Measurements from ENCODE around the gene ECT2.
"Not testable (repeated sequence)": the region's sequence is repeated elsewhere in the genome, so short reads cannot be mapped to it uniquely, and the experiment has no call there.

The ECT2 gene

GRCh38 chr3:172840913-172841312, 90.4 kb downstream of the ECT2 start:
- Mint-ChIP-seq H3K9me3 (no peaks in the 10 kb centered on the region), H3K27me3 (peaks cover 5% of the 10 kb centered on the region), H3K27ac (no peak overlapping the region), H3K36me3 (no peaks in the 10 kb centered on the region), H3K4me1 (no peaks in the 10 kb centered on the region), H3K4me3 (no peak overlapping the region)
- ATAC-seq (ENCODE audit: low read depth) = no peak
- no peak for DNase-seq (ENCODE audit: low spot score in 2 of 2)

- ATAC-seq (ENCODE audit: low read depth) = no peak
- H3K36me3 Mint-ChIP-seq = no peaks in the 10 kb centered on the region
- peaks cover 4% of the 10 kb centered on the region for H3K9me3 Mint-ChIP-seq
- no peak overlapping the region for H3K27ac Mint-ChIP-seq
- H3K4me1 Mint-ChIP-seq = peaks cover 6% of the 10 kb centered on the region
- H3K27me3 Mint-ChIP-seq = peaks cover 5% of the 10 kb centered on the region
- no peak for DNase-seq (ENCODE audit: low spot score in 2 of 2)
- H3K4me3 Mint-ChIP-seq = no peak overlapping the region
Measured at GRCh38 chr3:172844428-172844827, 93.9 kb downstream of the ECT2 start.

DNA sequence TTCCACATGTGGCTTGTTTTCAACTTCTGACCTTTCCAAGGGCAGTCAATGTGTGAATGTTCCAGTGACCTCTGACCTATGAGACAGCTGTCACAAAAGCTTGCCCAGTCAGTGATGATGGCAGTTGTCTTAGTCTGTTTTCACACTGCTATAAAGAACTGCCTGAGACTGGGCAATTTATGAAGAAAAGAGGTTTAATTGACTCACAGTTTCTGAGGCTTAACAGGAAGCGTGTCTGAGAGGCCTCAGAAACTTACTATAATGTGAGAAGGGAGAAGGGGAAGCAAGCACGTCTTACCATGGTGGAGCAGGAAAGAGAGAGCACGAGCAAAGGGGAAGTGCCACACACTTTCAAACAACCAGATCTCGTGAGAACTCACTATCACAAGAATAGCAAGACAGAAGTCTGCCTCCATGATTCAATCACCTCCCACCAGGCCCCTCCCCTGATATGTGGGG, 95.6 kb downstream of the ECT2 start:
- no peak for ATAC-seq (ENCODE audit: low read depth)
- no peak for DNase-seq (ENCODE audit: low spot score in 2 of 2)
- Mint-ChIP-seq H3K36me3 (no peaks in the 10 kb centered on the region), H3K27me3 (peaks cover 7% of the 10 kb centered on the region), H3K4me3 (no peak overlapping the region), H3K4me1 (peaks cover 6% of the 10 kb centered on the region), H3K27ac (no peak overlapping the region), H3K9me3 (peaks cover 4% of the 10 kb centered on the region)

DNA sequence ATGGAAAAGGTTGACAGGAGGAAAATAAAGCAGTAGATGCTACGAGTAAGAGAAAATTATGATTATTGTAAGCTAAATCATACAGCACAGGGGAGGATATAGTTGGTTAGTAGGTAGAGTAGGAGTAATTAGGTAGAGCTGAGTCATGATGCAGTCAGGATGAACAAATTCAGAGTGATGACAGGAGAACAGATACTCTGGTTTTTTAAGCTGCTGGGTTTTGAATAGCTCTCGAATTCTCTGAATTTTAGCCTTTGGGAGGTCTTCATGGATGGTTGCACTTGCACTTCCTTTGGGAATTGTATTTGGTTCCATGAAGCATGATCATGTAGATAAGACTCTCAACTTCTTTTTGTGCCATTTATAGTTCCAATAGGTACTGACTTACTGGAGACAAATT, 96.2 kb downstream of the ECT2 start:
- H3K27ac Mint-ChIP-seq = no peak overlapping the region
- H3K9me3 Mint-ChIP-seq = peaks cover 4% of the 10 kb centered on the region
- ATAC-seq (ENCODE audit: low read depth) (no peak), DNase-seq (ENCODE audit: low spot score in 2 of 2) (no peak)
- no peaks in the 10 kb centered on the region for H3K36me3 Mint-ChIP-seq
- no peak overlapping the region for H3K4me3 Mint-ChIP-seq
- H3K27me3 Mint-ChIP-seq = peaks cover 7% of the 10 kb centered on the region
- peaks cover 6% of the 10 kb centered on the region for H3K4me1 Mint-ChIP-seq

DNA sequence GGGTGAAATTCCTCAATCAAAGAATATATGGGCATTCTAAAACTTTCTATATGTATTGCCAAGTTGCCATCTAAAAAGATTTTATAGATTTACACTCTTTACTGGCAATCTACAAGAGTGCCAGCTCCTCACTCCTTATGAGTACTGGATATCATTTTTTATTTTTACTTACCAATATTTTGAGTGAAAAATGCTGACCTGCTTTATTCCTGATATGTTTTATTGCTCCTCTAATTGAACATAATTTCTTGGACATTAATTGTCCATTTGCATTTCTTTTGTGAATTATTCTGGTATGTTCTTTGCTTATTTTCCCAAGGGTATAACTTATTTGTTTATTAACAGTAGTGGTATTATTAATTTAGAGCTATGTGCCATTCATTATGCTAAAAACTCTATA, 96.8 kb downstream of the ECT2 start:
- Mint-ChIP-seq H3K9me3 (peaks cover 4% of the 10 kb centered on the region), H3K27ac (no peak overlapping the region), H3K27me3 (peaks cover 7% of the 10 kb centered on the region), H3K36me3 (no peaks in the 10 kb centered on the region), H3K4me3 (no peak overlapping the region), H3K4me1 (peaks cover 6% of the 10 kb centered on the region)
- no peak for ATAC-seq (ENCODE audit: low read depth)
- no peak for DNase-seq (ENCODE audit: low spot score in 2 of 2)

GRCh38 chr3:172848910-172849309, 98.4 kb downstream of the ECT2 start:
- Mint-ChIP-seq H3K4me3 (no peak overlapping the region), H3K4me1 (peaks cover 6% of the 10 kb centered on the region), H3K9me3 (peaks cover 4% of the 10 kb centered on the region), H3K27me3 (peaks cover 4% of the 10 kb centered on the region), H3K27ac (no peak overlapping the region), H3K36me3 (no peaks in the 10 kb centered on the region)
- ATAC-seq (ENCODE audit: low read depth) = no peak
- no peak for DNase-seq (ENCODE audit: low spot score in 2 of 2)

DNA sequence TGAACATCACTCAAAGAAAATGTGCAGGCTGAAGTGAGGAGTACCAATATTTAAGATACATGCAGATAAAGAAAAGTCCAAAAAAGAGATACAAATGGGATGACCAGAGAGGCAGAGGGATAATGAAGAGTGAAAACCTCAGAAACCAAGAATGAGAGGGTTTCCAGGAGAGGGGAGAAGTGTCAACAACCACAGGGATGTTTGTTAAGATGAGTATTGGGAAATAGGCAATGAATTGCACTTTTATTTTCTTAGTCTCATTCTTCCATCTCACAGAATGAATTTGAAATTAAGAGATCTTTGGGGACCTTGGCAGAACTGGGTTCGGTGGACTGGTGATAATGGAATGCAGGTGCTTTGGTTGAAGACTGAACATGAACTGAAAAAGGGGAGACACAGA, 102.5 kb downstream of the ECT2 start:
- Mint-ChIP-seq H3K9me3 (no peaks in the 10 kb centered on the region), H3K27ac (no peak overlapping the region), H3K27me3 (peaks cover 4% of the 10 kb centered on the region), H3K4me3 (no peak overlapping the region), H3K4me1 (no peaks in the 10 kb centered on the region), H3K36me3 (no peaks in the 10 kb centered on the region)
- no peak for DNase-seq (ENCODE audit: low spot score in 2 of 2)
- no peak for ATAC-seq (ENCODE audit: low read depth)

DNA sequence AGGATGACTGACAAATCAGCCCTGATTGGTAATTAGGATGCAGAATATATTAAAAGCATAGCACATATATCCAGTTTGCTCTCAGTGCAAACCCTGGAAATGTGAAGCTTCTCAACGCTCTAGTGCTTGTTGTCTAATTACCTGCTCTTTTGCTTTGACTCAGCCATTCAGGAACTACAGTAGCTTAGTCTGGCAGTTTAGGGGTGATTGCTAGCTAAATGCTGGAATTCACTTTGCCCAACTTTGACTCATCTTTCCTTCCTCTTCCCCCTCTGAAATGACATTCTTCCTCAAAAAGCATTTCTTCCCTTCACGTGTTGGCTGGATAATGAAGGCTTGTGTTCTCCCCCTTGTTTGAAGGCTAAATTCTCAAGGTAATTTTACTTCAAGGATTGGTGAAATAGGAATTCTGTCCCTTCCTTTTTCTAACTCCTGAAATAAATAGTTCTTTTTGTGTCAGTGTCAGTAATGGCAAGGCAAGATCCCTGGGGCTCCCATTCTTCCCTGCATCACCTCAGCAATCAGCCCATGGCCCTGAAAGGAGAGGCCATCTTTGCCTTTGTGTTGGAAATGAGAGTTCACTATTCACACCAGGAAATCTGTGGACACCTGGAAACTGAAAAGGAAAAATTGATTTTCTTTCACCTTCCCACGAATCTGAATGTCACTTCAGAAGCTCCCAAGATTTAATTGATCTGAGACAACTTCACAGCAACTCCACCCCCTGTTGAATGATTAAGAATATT, 103.6 kb downstream of the ECT2 start:
- H3K27ac Mint-ChIP-seq = no peak overlapping the region
- DNase-seq (ENCODE audit: low spot score in 2 of 2) (no peak), ATAC-seq (ENCODE audit: low read depth) (no peak)
- H3K9me3 Mint-ChIP-seq = no peaks in the 10 kb centered on the region
- peaks cover 2% of the 10 kb centered on the region for H3K27me3 Mint-ChIP-seq
- no peaks in the 10 kb centered on the region for H3K36me3 Mint-ChIP-seq
- no peaks in the 10 kb centered on the region for H3K4me1 Mint-ChIP-seq
- no peak overlapping the region for H3K4me3 Mint-ChIP-seq

DNA sequence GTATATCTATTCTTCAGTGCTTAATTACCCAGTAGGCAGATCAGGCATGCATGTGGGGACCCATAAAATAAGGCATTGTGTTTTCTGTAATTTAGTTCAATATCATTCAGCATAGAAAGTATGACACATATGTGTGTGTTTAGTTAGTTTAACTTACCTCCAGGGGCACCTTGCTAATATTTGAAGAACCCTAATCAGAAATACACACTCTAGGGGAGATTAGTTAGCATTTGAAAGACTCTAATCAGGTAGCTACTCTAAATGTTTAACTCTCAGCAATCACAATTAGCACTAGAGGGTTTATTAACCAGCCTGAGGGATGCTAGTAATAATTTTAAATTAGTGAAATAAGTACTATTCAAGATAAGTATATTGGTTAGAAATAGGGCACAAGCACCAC, 104.5 kb downstream of the ECT2 start:
- H3K27me3 Mint-ChIP-seq = peaks cover 2% of the 10 kb centered on the region
- ATAC-seq (ENCODE audit: low read depth) = no peak
- no peak overlapping the region for H3K27ac Mint-ChIP-seq
- no peaks in the 10 kb centered on the region for H3K4me1 Mint-ChIP-seq
- DNase-seq (ENCODE audit: low spot score in 2 of 2) = no peak
- no peaks in the 10 kb centered on the region for H3K9me3 Mint-ChIP-seq
- no peaks in the 10 kb centered on the region for H3K36me3 Mint-ChIP-seq
- H3K4me3 Mint-ChIP-seq = no peak overlapping the region

GRCh38 chr3:172856795-172857742, 106.5 kb downstream of the ECT2 start:
- no peak for ATAC-seq (ENCODE audit: low read depth)
- H3K9me3 Mint-ChIP-seq = peaks cover 2% of the 10 kb centered on the region
- no peak for DNase-seq (ENCODE audit: low spot score in 2 of 2)
- no peaks in the 10 kb centered on the region for H3K27me3 Mint-ChIP-seq
- H3K4me3 Mint-ChIP-seq = no peak overlapping the region
- no peak overlapping the region for H3K27ac Mint-ChIP-seq
- H3K36me3 Mint-ChIP-seq = no peaks in the 10 kb centered on the region
- no peaks in the 10 kb centered on the region for H3K4me1 Mint-ChIP-seq

DNA sequence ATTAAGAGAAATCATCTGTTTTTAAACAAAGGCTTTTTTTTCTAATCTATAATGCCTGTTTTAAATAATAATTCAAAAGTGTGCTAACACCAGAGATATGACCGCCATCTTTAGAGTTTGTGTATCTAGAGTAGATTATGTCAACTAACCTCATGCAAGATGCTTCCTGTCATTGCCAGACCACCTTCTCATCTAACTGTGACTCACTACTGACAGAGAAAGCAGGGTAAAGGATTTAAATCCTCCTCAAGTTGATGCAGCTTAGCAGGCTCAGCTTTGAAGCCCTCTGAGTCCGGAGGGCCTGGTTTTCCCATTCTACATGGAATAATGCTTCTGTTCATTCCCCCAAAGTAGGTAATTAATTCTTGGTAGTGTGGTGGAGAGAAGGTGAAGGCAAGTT, 108.5 kb downstream of the ECT2 start:
- ATAC-seq (ENCODE audit: low read depth) (no peak), DNase-seq (ENCODE audit: low spot score in 2 of 2) (no peak)
- H3K36me3 Mint-ChIP-seq = no peaks in the 10 kb centered on the region
- no peaks in the 10 kb centered on the region for H3K4me1 Mint-ChIP-seq
- no peaks in the 10 kb centered on the region for H3K27me3 Mint-ChIP-seq
- H3K9me3 Mint-ChIP-seq = peaks cover 2% of the 10 kb centered on the region
- no peak overlapping the region for H3K4me3 Mint-ChIP-seq
- no peak overlapping the region for H3K27ac Mint-ChIP-seq

GRCh38 chr3:172866726-172867350, 116.3 kb downstream of the ECT2 start:
- not testable (repeated sequence) for H3K27me3 Mint-ChIP-seq; H3K36me3 Mint-ChIP-seq; DNase-seq (ENCODE audit: low spot score in 2 of 2); ATAC-seq (ENCODE audit: low read depth); H3K4me3 Mint-ChIP-seq; H3K9me3 Mint-ChIP-seq; H3K4me1 Mint-ChIP-seq; H3K27ac Mint-ChIP-seq

- no peaks in the 10 kb centered on the region for H3K4me1 Mint-ChIP-seq
- no peak overlapping the region for H3K4me3 Mint-ChIP-seq
- H3K36me3 Mint-ChIP-seq = no peaks in the 10 kb centered on the region
- H3K27me3 Mint-ChIP-seq = peaks cover 6% of the 10 kb centered on the region
- no peak for ATAC-seq (ENCODE audit: low read depth)
- H3K27ac Mint-ChIP-seq = no peak overlapping the region
- no peak for DNase-seq (ENCODE audit: low spot score in 2 of 2)
- H3K9me3 Mint-ChIP-seq = no peaks in the 10 kb centered on the region
Measured at GRCh38 chr3:172868582-172869200, 118.2 kb downstream of the ECT2 start.

- no peak overlapping the region for H3K27ac Mint-ChIP-seq
- no peak overlapping the region for H3K4me3 Mint-ChIP-seq
- H3K36me3 Mint-ChIP-seq = no peaks in the 10 kb centered on the region
- H3K4me1 Mint-ChIP-seq = no peaks in the 10 kb centered on the region
- no peak for DNase-seq (ENCODE audit: low spot score in 2 of 2)
- H3K27me3 Mint-ChIP-seq = peaks cover 5% of the 10 kb centered on the region
- H3K9me3 Mint-ChIP-seq = no peaks in the 10 kb centered on the region
- ATAC-seq (ENCODE audit: low read depth) = no peak
Measured at GRCh38 chr3:172869368-172869771, 118.8 kb downstream of the ECT2 start.

All from memory B cell (primary cell).